Measurements from ENCODE around the gene MAP3K7CL.

MAP3K7CL gene

DNA sequence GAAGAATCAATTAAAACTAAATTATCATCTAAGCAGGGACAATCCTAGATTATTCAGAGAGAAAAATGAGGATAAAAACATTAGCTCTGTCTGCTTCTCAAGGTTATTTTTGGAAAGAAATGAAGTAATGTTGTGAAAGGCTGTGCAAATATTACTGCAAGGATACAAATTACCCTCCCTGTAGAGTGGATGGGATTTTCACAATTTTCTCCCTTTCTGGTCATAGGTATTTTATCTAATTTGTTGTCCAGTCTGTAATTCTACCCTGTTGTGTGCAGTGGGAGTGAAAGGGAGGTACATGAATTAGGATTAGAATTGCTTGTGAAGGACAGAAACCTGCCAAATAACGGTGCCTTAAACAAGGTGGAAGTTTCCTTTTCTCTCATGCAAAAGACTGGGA, 54.7 kb downstream of the MAP3K7CL start:
- H3K4me3 ChIP-seq (ENCODE audit: control insufficient read depth in 1 of 7, extremely low read depth in 1 of 7, insufficient read depth in 4 of 7, low read depth in 2 of 7, low read length in 6 of 7): no peak overlapping the region
- H3K4me1 ChIP-seq (ENCODE audit: control extremely low read depth in 1 of 4, control insufficient read depth in 4 of 4, insufficient read depth in 4 of 4, low read length in 3 of 4): peaks cover 0 to 8% (median 3%) of the 10 kb centered on the region in 4 experiments
- H3K9me3 ChIP-seq (ENCODE audit: control extremely low read depth in 1 of 5, control insufficient read depth in 4 of 5, insufficient read depth in 2 of 5, low read depth in 1 of 5, low read length in 4 of 5): no peaks in the 10 kb centered on the region
- no peaks in the 10 kb centered on the region for H3K36me3 ChIP-seq (ENCODE audit: control insufficient read depth in 4 of 4, insufficient read depth in 4 of 4, low read length in 3 of 4)
- 100% methylated on average over 1 of the region's 1 CpG for WGBS (ENCODE audit: insufficient coverage)
- H3K27me3 ChIP-seq (replicated peaks in 2 of 5; ENCODE audit: control insufficient read depth in 4 of 5, insufficient read depth in 5 of 5, low read length in 4 of 5): no peaks in the 10 kb centered on the region
- ChIA-PET CTCF (interaction anchor here (1.7 kb wide), 1 partner anchor 12 kb away, joined by 3 read pairs; no protein-coding TSS in a partner anchor), POLR2A (no interaction called here)
- H3K27ac ChIP-seq (ENCODE audit: insufficient read depth in 1 of 2, low read depth in 1 of 2, low read length in 2 of 2, poor library complexity in 1 of 2, severe bottlenecking in 2 of 2): no peak overlapping the region
- DNase-seq: no peak

- Histone ChIP-seq H3K4me3 (ENCODE audit: control insufficient read depth in 1 of 7, extremely low read depth in 1 of 7, insufficient read depth in 4 of 7, low read depth in 2 of 7, low read length in 6 of 7) (no peak overlapping the region), H3K27ac (ENCODE audit: insufficient read depth in 1 of 2, low read depth in 1 of 2, low read length in 2 of 2, poor library complexity in 1 of 2, severe bottlenecking in 2 of 2) (no peak overlapping the region), H3K4me1 (ENCODE audit: control extremely low read depth in 1 of 4, control insufficient read depth in 4 of 4, insufficient read depth in 4 of 4, low read length in 3 of 4) (peaks cover 0 to 8% (median 3%) of the 10 kb centered on the region in 4 experiments), H3K36me3 (ENCODE audit: control insufficient read depth in 4 of 4, insufficient read depth in 4 of 4, low read length in 3 of 4) (no peaks in the 10 kb centered on the region), H3K9me3 (ENCODE audit: control extremely low read depth in 1 of 5, control insufficient read depth in 4 of 5, insufficient read depth in 2 of 5, low read depth in 1 of 5, low read length in 4 of 5) (no peaks in the 10 kb centered on the region), H3K27me3 (replicated peaks in 2 of 5; ENCODE audit: control insufficient read depth in 4 of 5, insufficient read depth in 5 of 5, low read length in 4 of 5) (no peaks in the 10 kb centered on the region)
- ChIA-PET POLR2A (no interaction called here), CTCF (interaction anchor here (1.7 kb wide), 1 partner anchor 13 kb away, joined by 3 read pairs; no protein-coding TSS in a partner anchor)
- 91% methylated on average over 4 of the region's 4 CpGs for WGBS (ENCODE audit: insufficient coverage)
- DNase-seq: no peak
Observed at GRCh38 chr21:29185633-29186032, 55.2 kb downstream of the MAP3K7CL start.

- Histone ChIP-seq H3K9me3 (ENCODE audit: control extremely low read depth in 1 of 5, control insufficient read depth in 4 of 5, insufficient read depth in 2 of 5, low read depth in 1 of 5, low read length in 4 of 5) (no peaks in the 10 kb centered on the region), H3K27ac (ENCODE audit: insufficient read depth in 1 of 2, low read depth in 1 of 2, low read length in 2 of 2, poor library complexity in 1 of 2, severe bottlenecking in 2 of 2) (no peak overlapping the region), H3K4me1 (ENCODE audit: control extremely low read depth in 1 of 4, control insufficient read depth in 4 of 4, insufficient read depth in 4 of 4, low read length in 3 of 4) (peaks cover 0 to 8% (median 3%) of the 10 kb centered on the region in 4 experiments), H3K36me3 (ENCODE audit: control insufficient read depth in 4 of 4, insufficient read depth in 4 of 4, low read length in 3 of 4) (no peaks in the 10 kb centered on the region), H3K4me3 (ENCODE audit: control insufficient read depth in 1 of 7, extremely low read depth in 1 of 7, insufficient read depth in 4 of 7, low read depth in 2 of 7, low read length in 6 of 7) (no peak overlapping the region), H3K27me3 (replicated peaks in 2 of 5; ENCODE audit: control insufficient read depth in 4 of 5, insufficient read depth in 5 of 5, low read length in 4 of 5) (no peaks in the 10 kb centered on the region)
- no peak for DNase-seq
- CTCF ChIA-PET: interaction anchor here (0.6 to 1.3 kb wide), 3 partner anchors 9 to 16 kb away, joined by 3 to 4 read pairs (median 3); no protein-coding TSS in a partner anchor
- POLR2A ChIA-PET: no interaction called here
Observed at GRCh38 chr21:29186246-29186645, 55.8 kb downstream of the MAP3K7CL start.

GRCh38 chr21:29187944-29188343, 57.5 kb downstream of the MAP3K7CL start:
- DNase-seq: no peak

GRCh38 chr21:29189353-29189752, 58.9 kb downstream of the MAP3K7CL start:
- DNase-seq: no peak
- no peaks in the 10 kb centered on the region for H3K27me3 ChIP-seq (replicated peaks in 2 of 5; ENCODE audit: control insufficient read depth in 4 of 5, insufficient read depth in 5 of 5, low read length in 4 of 5)
- no peak overlapping the region for H3K27ac ChIP-seq (ENCODE audit: insufficient read depth in 1 of 2, low read depth in 1 of 2, low read length in 2 of 2, poor library complexity in 1 of 2, severe bottlenecking in 2 of 2)
- 100% methylated on average over 2 of the region's 2 CpGs for WGBS (ENCODE audit: insufficient coverage)
- POLR2A ChIA-PET: no interaction called here
- H3K4me1 ChIP-seq (ENCODE audit: control extremely low read depth in 1 of 4, control insufficient read depth in 4 of 4, insufficient read depth in 4 of 4, low read length in 3 of 4): no peaks in the 10 kb centered on the region
- H3K9me3 ChIP-seq (ENCODE audit: control extremely low read depth in 1 of 5, control insufficient read depth in 4 of 5, insufficient read depth in 2 of 5, low read depth in 1 of 5, low read length in 4 of 5): no peaks in the 10 kb centered on the region
- no peaks in the 10 kb centered on the region for H3K36me3 ChIP-seq (ENCODE audit: control insufficient read depth in 4 of 4, insufficient read depth in 4 of 4, low read length in 3 of 4)
- H3K4me3 ChIP-seq (ENCODE audit: control insufficient read depth in 1 of 7, extremely low read depth in 1 of 7, insufficient read depth in 4 of 7, low read depth in 2 of 7, low read length in 6 of 7): no peak overlapping the region
- CTCF ChIA-PET: interaction anchor here (1.3 to 1.5 kb wide), 2 partner anchors 10 to 150 kb away, joined by 3 to 4 read pairs; no protein-coding TSS in a partner anchor

More at GRCh38 chr21:29187944-29188343, 57.5 kb downstream of the MAP3K7CL start:
- H3K9me3 ChIP-seq (ENCODE audit: control extremely low read depth in 1 of 5, control insufficient read depth in 4 of 5, insufficient read depth in 2 of 5, low read depth in 1 of 5, low read length in 4 of 5): no peaks in the 10 kb centered on the region
- no peaks in the 10 kb centered on the region for H3K36me3 ChIP-seq (ENCODE audit: control insufficient read depth in 4 of 4, insufficient read depth in 4 of 4, low read length in 3 of 4)
- 100% methylated on average over 2 of the region's 2 CpGs for WGBS (ENCODE audit: insufficient coverage)
- ChIA-PET POLR2A (no interaction called here), CTCF (interaction anchor here (0.8 kb wide), 1 partner anchor 24 kb away, joined by 3 read pairs; no protein-coding TSS in a partner anchor)
- no peaks in the 10 kb centered on the region for H3K27me3 ChIP-seq (replicated peaks in 2 of 5; ENCODE audit: control insufficient read depth in 4 of 5, insufficient read depth in 5 of 5, low read length in 4 of 5)
- no peak overlapping the region for H3K27ac ChIP-seq (ENCODE audit: insufficient read depth in 1 of 2, low read depth in 1 of 2, low read length in 2 of 2, poor library complexity in 1 of 2, severe bottlenecking in 2 of 2)
- H3K4me3 ChIP-seq (ENCODE audit: control insufficient read depth in 1 of 7, extremely low read depth in 1 of 7, insufficient read depth in 4 of 7, low read depth in 2 of 7, low read length in 6 of 7): no peak overlapping the region
- H3K4me1 ChIP-seq (ENCODE audit: control extremely low read depth in 1 of 4, control insufficient read depth in 4 of 4, insufficient read depth in 4 of 4, low read length in 3 of 4): peaks cover 0 to 5% (median 3%) of the 10 kb centered on the region in 4 experiments

DNA sequence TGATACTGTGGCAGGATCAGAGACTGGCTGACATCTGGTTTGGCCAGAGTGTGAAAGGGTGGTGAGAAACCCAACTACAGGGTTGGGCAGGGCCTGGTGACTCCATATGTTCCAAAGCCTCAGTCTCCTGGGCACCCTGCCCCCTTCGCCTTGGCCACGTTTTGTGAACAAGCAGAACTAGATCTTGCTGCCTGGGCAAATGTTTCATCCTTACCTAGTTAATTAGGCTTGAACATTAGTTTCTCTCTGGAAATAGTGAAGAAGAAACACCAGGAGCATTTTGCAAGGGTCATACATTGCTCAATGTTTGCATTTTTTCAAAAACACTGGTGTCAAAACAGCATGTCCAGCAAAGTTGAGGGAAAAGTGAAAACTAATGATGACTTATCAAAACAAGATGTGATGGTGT, 60.5 kb downstream of the MAP3K7CL start:
- no peak for DNase-seq
- 94% methylated on average over 2 of the region's 2 CpGs for WGBS (ENCODE audit: insufficient coverage)
- H3K9me3 ChIP-seq (ENCODE audit: control extremely low read depth in 1 of 5, control insufficient read depth in 4 of 5, insufficient read depth in 2 of 5, low read depth in 1 of 5, low read length in 4 of 5): no peaks in the 10 kb centered on the region
- H3K4me1 ChIP-seq (ENCODE audit: control extremely low read depth in 1 of 4, control insufficient read depth in 4 of 4, insufficient read depth in 4 of 4, low read length in 3 of 4): peaks cover 6 to 7% (median 7%) of the 10 kb centered on the region in 4 experiments
- POLR2A ChIA-PET: no interaction called here
- no peak overlapping the region for H3K4me3 ChIP-seq (ENCODE audit: control insufficient read depth in 1 of 7, extremely low read depth in 1 of 7, insufficient read depth in 4 of 7, low read depth in 2 of 7, low read length in 6 of 7)
- no peaks in the 10 kb centered on the region for H3K27me3 ChIP-seq (replicated peaks in 2 of 5; ENCODE audit: control insufficient read depth in 4 of 5, insufficient read depth in 5 of 5, low read length in 4 of 5)
- no peaks in the 10 kb centered on the region for H3K36me3 ChIP-seq (ENCODE audit: control insufficient read depth in 4 of 4, insufficient read depth in 4 of 4, low read length in 3 of 4)
- CTCF ChIA-PET: no interaction called here
- no peak overlapping the region for H3K27ac ChIP-seq (ENCODE audit: insufficient read depth in 1 of 2, low read depth in 1 of 2, low read length in 2 of 2, poor library complexity in 1 of 2, severe bottlenecking in 2 of 2)

- H3K4me1 ChIP-seq (ENCODE audit: control extremely low read depth in 1 of 4, control insufficient read depth in 4 of 4, insufficient read depth in 4 of 4, low read length in 3 of 4): peaks cover 6 to 20% (median 16%) of the 10 kb centered on the region in 4 experiments
- 91% methylated on average over 6 of the region's 10 CpGs for WGBS (ENCODE audit: insufficient coverage)
- no peak overlapping the region for H3K4me3 ChIP-seq (ENCODE audit: control insufficient read depth in 1 of 7, extremely low read depth in 1 of 7, insufficient read depth in 4 of 7, low read depth in 2 of 7, low read length in 6 of 7)
Observed at GRCh38 chr21:29193072-29193471, 62.6 kb downstream of the MAP3K7CL start.

More at GRCh38 chr21:29193072-29193471, 62.6 kb downstream of the MAP3K7CL start:
- Histone ChIP-seq H3K27ac (ENCODE audit: insufficient read depth in 1 of 2, low read depth in 1 of 2, low read length in 2 of 2, poor library complexity in 1 of 2, severe bottlenecking in 2 of 2) (no peak overlapping the region), H3K9me3 (ENCODE audit: control extremely low read depth in 1 of 5, control insufficient read depth in 4 of 5, insufficient read depth in 2 of 5, low read depth in 1 of 5, low read length in 4 of 5) (no peaks in the 10 kb centered on the region), H3K36me3 (ENCODE audit: control insufficient read depth in 4 of 4, insufficient read depth in 4 of 4, low read length in 3 of 4) (no peaks in the 10 kb centered on the region), H3K27me3 (replicated peaks in 2 of 5; ENCODE audit: control insufficient read depth in 4 of 5, insufficient read depth in 5 of 5, low read length in 4 of 5) (no peaks in the 10 kb centered on the region)
- ChIA-PET CTCF (interaction anchor here (1.4 to 1.5 kb wide), 2 partner anchors 24 to 39 kb away, joined by 3 read pairs; no protein-coding TSS in a partner anchor), POLR2A (interaction anchor here (0.7 kb wide), 1 partner anchor 183 kb away, joined by 4 read pairs; no protein-coding TSS in a partner anchor)
- no peak for DNase-seq
